ENCODE data around the gene C20orf204. TPM values are rescaled to one million over a fixed set of nuclear protein-coding genes. Genes with fewer than 3 reads are reported as not detected.

The C20orf204 gene
- total RNA-seq, 1 donor from 2014 or later, result under 0.01 TPM

- DNase-seq (ENCODE audit: low read depth), result no peak
- no peak overlapping the region for H3K4me3 ChIP-seq (ENCODE audit: low read depth, low read length)
- no peak for TF ChIP-seq CTCF (conservative IDR thresholded peaks at IDR 0.05; ENCODE audit: low read depth, low read length)
These were observed 8.7 kb downstream of the C20orf204 start for GRCh38 chr20:64044484-64045247.

GRCh38 chr20:64045346-64046011, 9.5 kb downstream of the C20orf204 start:
- DNase-seq (ENCODE audit: low read depth), result no peak
- no peak overlapping the region for H3K4me3 ChIP-seq (ENCODE audit: low read depth, low read length)
- TF ChIP-seq CTCF (conservative IDR thresholded peaks at IDR 0.05; ENCODE audit: low read depth, low read length), result no peak

GRCh38 chr20:64047046-64047389, 11.0 kb downstream of the C20orf204 start:
- DNase-seq (ENCODE audit: low read depth), result no peak
- H3K4me3 ChIP-seq (ENCODE audit: low read depth, low read length), result no peak overlapping the region
- TF ChIP-seq CTCF (conservative IDR thresholded peaks at IDR 0.05; ENCODE audit: low read depth, low read length), result no peak

GRCh38 chr20:64047968-64048401, 12.0 kb downstream of the C20orf204 start:
- no peak overlapping the region for H3K4me3 ChIP-seq (ENCODE audit: low read depth, low read length)
- TF ChIP-seq CTCF (conservative IDR thresholded peaks at IDR 0.05; ENCODE audit: low read depth, low read length), result no peak
- DNase-seq (ENCODE audit: low read depth), result no peak

- no peak overlapping the region for H3K4me3 ChIP-seq (ENCODE audit: low read depth, low read length)
- no peak for TF ChIP-seq CTCF (conservative IDR thresholded peaks at IDR 0.05; ENCODE audit: low read depth, low read length)
- no peak for DNase-seq (ENCODE audit: low read depth)
These were observed 12.5 kb downstream of the C20orf204 start for GRCh38 chr20:64048402-64049044.

GRCh38 chr20:64049060-64049877, 13.3 kb downstream of the C20orf204 start, which contains the start of gene SOX18:
Gene SOX18 (minus strand): TSS chr20:64049639. CDS start chr20:64049516, 123 bp downstream.
- TF ChIP-seq CTCF (conservative IDR thresholded peaks at IDR 0.05; ENCODE audit: low read depth, low read length), result no peak
- no peak for DNase-seq (ENCODE audit: low read depth)
- no peak within 1 kb of the TSS for H3K4me3 ChIP-seq (ENCODE audit: low read depth, low read length)
